Measurements from ENCODE around the gene SLC22A14. TPM values are rescaled to one million over a fixed set of nuclear protein-coding genes. Genes with fewer than 3 reads are reported as not detected.
"Not testable (repeated sequence)": the region's sequence is repeated elsewhere in the genome, so short reads cannot be mapped to it uniquely, and the experiment has no call there.

SLC22A14 gene
- total RNA-seq, 1 experiment from 2014 or later = 0.35 TPM

GRCh38 chr3:38268522-38268921 lies 13.6 kb upstream of the SLC22A14 start:
- DNase-seq (ENCODE audit: extremely low read depth, low read depth) = no peak

GRCh38 chr3:38270606-38271005 lies 11.5 kb upstream of the SLC22A14 start:
- no peak for DNase-seq (ENCODE audit: extremely low read depth, low read depth)

DNA sequence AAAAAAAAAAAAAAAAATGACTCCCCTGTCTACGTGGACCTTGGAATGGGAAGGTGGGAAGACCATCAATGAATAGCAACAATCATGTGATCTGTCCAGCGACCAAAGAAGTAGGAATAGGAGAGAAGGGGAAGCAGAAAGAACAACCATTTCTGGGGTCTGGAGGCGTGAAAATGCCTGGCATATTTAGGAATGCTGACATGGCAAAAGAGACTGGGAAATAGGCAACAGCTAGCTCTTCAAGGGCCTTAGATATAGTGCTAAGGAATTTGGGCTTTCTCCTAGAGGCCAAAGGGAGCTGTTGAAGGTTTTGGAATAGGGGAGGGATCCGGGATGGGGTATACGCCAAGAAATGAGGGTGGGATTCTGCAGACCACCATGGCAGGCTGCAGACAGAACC lies 10.5 kb upstream of the SLC22A14 start:
- DNase-seq (ENCODE audit: extremely low read depth, low read depth) = no peak

DNA sequence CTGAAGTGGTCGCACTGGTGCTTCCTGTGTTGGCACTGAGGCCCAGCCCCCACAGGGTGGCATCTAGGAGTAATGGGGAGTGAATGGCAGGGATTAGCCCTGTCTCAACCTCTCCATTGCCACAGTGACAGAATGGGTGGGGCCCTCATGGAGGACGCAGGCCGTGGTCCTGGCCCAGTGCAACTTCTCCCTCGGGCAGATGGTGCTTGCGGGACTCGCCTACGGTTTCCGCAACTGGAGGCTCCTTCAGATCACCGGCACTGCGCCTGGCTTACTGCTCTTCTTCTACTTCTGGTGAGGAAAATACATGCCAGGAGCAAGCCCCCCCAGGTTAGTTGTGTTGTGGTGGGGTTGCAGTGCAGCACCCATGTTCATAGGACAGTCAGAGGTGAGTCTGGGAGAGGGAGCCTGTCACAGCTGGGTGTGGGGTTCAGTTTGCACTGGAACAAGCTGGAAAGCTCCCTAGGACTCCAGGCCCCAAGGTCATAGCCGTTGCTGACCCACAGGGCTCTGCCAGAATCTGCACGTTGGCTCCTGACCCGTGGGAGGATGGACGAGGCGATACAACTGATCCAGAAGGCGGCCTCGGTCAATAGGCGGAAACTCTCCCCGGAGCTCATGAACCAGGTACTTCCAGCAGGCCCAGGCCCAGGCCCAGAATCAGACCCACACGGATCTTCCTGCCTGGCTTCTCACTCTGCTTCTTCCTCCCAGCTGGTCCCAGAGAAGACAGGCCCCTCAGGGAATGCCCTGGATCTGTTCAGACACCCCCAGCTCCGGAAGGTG lies 7.0 kb upstream of the SLC22A14 start:
- DNase-seq (ENCODE audit: extremely low read depth, low read depth) = no peak

DNA sequence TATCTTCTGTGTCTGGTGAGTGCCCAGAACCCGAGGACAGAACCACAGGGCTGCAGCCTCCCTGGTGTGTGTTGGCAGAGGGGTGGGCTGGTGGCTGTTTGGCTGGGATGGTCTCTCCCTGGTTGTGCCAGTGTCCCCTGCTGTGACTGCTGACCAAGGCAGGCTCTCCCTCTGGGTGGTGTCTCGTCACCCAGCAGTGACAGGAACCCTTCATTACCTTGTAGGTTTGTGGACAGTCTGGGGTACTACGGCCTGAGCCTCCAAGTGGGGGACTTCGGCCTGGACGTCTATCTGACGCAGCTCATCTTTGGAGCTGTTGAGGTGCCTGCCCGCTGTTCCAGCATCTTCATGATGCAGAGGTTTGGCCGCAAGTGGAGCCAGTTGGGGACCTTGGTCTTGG lies 6.4 kb upstream of the SLC22A14 start:
- DNase-seq (ENCODE audit: extremely low read depth, low read depth) = no peak

DNA sequence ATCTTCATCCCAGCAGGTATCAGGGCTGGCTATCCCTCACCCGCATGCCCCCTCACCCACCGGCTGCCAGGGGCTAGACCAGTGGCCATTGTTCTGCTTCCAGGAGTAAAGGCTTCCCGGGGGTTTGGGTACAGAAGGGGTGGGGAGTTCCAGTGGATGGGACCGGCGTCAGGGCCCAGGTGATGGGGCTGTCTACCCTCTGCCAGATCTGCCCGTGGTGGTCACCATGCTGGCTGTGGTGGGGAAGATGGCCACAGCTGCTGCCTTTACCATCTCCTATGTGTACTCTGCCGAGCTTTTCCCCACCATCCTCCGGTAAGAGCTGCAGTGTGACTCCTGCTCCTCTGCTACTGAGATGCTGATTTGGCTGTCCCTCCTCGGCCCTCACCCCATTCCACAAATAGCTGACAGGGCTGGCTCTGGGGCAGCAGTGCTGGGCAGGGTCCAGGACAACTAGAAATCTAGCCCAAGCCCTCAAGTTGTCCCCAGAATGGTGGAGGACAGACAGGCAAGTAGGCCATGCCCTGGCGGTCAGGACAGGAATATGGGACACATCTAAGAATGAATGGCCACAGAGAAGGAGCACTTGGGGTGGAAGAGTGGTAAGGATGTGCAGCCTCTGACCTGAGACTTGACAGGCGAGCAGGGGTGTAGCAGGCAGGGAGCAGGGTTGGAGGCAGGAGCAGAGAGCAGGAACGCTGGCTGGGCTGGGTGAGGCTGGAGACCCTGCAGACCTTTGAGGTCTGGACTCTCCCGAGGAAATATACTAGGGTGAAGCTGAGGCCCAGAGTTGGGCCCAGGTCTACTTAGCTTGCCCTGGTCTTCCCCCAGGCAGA lies 5.8 kb upstream of the SLC22A14 start:
- no peak for DNase-seq (ENCODE audit: extremely low read depth, low read depth)

DNA sequence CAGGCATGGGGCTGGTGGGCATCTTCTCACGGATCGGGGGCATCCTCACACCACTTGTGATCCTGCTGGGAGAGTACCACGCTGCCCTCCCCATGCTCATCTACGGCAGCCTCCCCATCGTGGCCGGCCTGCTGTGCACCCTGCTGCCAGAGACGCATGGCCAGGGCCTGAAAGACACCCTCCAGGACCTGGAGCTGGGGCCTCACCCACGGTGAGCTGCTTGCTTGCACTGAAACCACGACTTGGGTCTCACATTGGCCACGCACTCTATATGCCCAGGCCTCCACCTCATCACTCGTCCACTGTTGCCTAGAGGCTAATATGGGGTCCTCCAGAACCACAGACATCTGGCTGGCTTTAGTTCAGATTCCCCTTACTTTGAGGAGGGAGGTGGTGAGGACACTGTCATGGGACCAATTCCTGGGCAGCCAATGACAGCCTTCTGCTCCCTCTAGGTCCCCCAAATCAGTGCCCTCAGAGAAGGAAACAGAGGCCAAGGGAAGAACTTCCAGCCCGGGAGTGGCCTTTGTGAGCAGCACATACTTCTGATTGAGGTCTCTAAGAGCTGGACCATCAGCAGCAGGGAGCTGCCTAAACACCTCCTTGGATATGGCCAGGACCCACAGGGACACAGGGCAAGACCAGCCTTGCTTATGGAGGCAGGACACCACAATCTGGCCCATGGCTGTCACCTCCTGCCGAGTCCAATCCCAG lies 5.0 kb upstream of the SLC22A14 start:
- no peak for DNase-seq (ENCODE audit: extremely low read depth, low read depth)

DNA sequence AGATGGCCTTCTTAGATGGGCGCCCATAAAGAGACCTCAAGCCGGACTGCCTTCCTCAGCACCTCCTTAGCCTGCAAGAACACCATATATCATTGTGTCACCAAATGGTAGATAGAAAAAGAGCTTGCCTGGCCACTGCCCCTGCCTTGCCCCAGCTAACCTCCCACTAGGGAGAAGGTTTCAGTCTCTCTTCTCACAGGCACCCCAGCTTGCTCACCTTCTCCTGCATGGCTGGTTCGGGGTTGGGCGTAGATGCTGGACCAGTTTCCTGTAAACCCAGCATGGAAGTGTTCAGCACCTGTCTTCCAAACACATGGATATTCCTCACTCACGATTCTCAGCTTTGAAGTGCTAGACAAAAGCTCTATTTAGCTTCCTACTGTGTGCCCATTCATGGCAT lies 3.3 kb upstream of the SLC22A14 start:
- DNase-seq (ENCODE audit: extremely low read depth, low read depth) = no peak

DNA sequence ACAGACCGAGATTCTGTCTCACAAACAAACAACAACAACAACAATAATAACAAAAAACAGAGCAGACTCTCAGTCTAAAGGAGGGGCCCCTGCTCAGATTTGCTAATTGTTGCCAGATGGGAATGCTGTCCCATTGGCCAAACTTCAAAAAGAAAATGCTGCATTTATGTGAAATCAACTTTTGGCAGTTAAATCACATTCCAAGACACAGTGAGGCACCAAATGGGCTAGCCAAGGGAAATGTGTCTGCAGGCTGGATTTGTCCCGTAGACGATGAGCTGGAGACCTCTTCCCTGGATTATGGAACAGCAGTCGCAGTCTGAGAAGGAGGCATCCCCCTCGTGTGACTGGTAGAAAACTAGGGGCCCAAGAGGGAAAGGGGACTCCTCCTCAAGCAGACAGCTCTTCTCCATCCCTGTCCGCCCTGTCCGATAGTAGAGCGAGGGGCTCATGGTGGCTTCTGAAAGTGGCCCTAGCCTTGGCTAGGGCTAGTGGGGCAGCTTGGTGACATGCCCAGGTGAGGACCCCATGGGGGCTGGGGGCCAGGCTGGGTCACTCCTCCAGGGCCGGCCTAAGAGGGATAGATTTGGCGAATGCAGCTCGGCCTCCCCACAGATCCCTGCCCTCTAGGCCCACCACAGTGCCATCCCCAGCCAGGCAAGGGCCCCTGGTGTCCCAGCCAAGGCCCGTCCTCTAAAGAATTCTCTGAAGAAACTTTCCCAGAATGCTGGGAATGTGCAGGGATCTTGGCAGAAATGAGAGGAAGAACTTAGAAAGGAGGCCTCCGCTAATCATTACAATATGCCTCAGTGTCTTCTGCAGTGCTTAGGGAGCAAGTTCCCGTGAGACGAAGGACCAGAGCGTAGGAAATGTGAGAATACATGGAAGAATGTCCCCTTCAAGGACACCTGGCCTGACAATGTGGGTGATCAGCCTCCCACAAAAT lies 2.0 kb downstream of the SLC22A14 start:
- no peak for DNase-seq (ENCODE audit: extremely low read depth, low read depth)

GRCh38 chr3:38284756-38285150 lies 2.7 kb downstream of the SLC22A14 start:
- DNase-seq (ENCODE audit: extremely low read depth, low read depth) = no peak

DNA sequence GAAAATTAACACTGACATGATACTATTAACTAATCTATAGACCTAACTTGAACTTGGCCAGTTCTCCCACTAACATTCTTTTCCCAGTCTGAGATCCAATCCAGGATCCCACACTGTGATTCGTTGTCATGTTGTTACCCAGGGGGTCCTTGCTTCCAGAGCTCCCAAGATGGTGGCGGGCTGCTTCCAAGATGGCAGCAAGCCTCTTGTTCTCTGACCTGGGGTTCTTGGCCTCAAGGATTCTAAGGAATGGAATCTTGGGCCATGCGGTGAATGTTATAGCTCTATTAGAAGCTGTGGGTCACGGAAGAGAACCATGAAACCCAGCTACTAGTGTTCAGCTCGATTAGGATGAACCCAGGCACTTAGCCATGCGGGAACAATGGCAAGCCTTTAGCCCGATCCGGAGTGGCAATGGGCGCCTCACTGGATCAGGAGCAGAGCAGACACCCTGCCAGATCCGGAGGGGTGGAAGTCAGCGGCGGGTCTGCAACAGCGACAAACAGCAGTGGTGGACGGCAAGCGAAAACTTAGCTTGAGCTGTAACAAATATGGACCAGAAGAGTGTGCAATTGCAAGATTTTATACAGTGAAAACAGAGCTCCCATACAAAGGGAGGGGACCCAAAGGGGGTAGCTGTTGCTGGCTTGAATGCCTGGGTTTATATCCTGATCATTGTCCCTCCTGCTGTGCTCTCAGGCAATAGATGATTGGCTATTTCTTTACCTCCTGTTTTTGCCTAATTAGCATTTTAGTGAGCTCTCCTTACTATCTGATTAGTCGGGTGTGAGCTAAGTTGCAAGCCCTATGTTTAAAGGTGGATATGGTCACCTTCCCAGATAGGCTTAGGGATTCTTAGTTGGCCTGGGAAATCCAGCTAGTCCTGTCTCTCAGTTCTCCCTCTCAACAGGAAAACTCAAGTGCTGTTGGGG lies 7.5 kb downstream of the SLC22A14 start:
- not testable (repeated sequence) for DNase-seq (ENCODE audit: extremely low read depth, low read depth)

GRCh38 chr3:38297053-38297452 lies 15.0 kb downstream of the SLC22A14 start:
- not testable (repeated sequence) for DNase-seq (ENCODE audit: extremely low read depth, low read depth)

DNA sequence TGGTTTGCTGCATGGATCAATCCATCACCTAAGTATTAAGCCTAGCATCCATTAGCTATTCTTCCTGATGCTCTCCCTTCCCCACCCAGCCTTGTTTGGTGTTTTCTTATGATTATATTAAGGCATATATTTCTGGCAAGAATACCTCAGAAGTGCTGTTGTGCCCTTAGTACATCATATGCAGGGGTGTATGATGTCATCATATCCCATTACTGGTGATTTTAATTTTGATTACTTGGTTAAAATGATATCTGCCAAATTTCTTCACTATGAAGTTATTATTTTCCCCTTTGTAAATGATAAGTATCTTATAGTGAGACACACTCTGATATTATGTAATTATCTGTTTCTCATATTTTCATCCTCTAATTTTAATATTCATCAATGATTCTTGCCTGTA lies 15.4 kb downstream of the SLC22A14 start:
- no peak for DNase-seq (ENCODE audit: extremely low read depth, low read depth)

DNA sequence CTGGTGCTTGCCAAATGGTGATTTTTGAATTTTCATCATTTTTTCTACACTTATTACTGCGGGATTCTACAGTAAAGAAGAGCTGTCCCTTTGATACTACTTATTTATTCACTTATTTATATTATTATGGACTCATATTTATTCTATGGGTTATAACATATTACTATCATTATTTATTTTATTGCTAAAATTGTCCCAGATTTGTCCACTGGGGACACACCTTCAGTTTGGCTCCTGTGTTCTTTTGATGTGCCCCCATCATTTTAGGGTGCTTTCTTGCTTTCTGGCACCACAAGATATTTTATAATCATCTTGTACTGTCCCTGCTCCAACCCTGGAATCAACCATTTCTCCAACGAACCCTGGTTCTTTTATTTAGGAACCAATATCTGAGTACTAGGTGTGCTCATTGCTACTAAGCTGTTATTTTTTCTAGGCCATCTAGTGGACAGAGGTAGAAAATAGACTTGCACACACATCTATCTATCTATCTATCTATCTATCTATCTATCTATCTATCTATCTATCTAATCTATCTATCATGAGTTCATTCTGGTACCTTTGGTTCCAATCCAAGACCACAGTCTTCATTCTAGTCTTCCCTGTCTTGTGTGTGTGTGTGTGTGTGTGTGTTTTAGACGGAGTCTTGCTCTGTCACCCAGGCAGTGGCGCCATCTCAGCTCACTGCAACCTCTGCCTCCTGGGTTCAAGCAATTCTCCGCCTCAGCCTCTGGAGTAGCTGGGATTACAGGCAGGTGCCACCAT lies 16.0 kb downstream of the SLC22A14 start:
- DNase-seq (ENCODE audit: extremely low read depth, low read depth) = peak; percentile 6

DNA sequence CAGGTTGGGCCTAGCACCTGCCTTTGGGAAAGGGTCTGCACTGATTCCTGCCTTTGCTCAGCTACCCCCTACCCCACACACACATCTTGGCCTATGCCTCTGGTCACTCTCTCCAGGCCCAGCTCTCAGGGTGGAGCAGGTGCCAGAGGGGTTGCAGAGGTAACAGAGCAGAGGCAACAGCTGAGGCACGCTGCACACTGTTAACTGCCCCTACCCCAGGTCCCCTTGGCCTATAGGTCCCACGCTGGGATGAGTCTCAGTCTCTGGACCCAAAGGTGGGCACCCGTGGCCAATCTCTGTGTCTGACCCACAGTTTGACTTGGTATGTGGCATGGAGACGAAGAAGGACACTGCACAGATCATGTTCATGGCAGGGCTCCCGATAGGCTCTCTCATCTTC lies 24.8 kb downstream of the SLC22A14 start:
- DNase-seq (ENCODE audit: extremely low read depth, low read depth) = no peak

DNA sequence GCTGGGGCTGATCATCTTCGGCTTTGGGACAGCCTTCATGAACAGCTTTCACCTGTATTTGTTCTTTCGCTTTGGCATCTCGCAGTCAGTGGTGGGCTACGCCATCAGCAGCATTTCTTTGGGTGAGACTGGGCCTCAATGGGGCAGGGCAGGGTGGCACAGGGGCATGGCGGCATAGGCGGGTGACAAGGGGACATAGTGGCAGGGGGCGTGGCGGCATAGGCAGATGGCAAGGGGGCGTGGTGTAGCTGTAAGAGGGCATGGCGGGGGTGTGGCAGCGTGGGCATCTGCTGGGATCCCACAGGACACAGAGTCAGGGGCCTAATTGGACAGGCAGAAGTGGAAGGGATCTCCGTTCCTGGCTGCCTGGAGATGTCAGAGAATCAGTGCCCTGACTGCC lies 25.5 kb downstream of the SLC22A14 start:
- DNase-seq (ENCODE audit: extremely low read depth, low read depth) = no peak

GRCh38 chr3:38308456-38308855 lies 26.4 kb downstream of the SLC22A14 start:
- no peak for DNase-seq (ENCODE audit: extremely low read depth, low read depth)

DNA sequence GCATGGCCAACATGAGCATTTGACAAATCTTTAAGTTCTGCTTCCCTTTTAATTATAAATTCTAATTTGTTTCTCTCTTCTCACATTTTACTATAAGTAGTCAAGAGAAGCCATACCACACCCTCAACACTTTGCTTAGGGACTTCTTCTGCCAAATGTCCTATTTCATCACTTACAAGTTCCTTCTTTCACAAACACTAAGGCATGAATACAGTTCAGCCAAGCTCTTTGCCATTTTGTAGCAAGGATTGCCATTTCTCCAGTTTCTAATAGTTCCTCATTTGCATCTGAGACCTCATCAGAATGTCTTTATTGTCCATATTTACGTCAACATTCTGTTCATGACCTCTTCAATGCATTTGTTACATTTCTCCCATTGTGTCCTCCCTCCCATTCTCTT lies 29.4 kb downstream of the SLC22A14 start:
- no peak for DNase-seq (ENCODE audit: extremely low read depth, low read depth)
